ENCODE results near the gene JCHAIN.
"Not testable (repeated sequence)": the region's sequence is repeated elsewhere in the genome, so short reads cannot be mapped to it uniquely, and the experiment has no call there.

Gene JCHAIN

DNA sequence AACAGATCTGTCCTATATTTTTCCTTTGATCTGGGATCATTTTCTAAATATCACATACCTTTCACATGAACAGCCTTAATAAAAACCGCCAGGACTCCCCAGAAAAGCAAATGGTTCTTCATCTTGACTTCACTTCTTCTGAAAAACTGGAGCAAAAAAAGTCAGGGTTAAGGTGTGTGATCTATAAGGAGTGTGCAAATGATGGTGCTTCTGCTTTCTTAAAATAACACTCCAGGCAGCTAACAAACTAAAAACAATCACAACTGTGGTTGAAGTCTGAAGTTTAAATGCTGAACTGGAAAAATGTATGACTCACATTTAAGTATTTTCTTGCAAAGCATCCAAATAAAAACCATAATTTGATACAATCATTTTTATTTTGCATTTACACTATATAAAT lies at the start of gene JCHAIN:
JCHAIN (minus strand) TSS at position 140 of the 400 bp plus-strand sequence; CDS start at position 122, 18 bp downstream.
- DNase-seq: no peak

GRCh38 chr4:70715097-70715496 lies 48.8 kb upstream of the JCHAIN start:
- peak; percentile 89 to 96 (median 96) for DNase-seq

DNA sequence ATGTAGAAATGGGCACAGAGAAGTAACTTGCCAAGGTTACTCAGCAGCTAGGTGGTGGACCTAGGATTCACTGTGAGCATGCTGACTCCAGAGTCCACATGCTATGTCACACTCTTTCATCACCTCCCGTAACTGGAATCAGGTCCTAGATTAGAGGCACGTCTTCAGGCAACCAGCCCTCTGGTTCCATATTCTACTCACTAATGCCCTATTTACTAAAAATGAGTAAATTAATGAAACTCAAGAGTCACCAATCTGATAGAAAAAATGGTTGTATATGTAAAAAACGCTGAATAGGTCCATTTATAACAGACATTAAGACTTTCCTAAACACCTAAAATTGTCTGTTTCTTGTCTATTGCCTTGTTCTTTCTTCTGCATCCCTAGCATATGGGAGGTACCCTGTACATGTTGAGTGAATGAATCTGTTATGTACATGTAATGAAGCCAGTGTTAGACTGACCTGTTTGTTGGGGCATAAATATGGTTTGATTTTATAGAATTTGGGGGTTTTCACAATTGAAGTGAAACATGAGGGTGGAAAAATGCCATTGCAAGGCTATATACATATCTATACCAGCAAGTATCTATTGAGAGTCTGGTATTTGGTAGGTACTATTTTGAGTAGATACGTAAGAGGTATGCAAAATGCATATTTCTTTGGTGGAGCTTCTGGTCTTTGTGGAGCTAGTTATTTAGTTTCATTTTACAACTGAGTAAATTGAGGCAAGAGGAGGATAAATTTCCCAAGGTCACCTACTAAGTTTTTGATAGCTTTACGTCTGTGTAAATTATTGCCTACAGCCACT lies 48.0 kb upstream of the JCHAIN start:
- DNase-seq: peak; percentile 70 to 78 (median 77)

- DNase-seq: peak; percentile 70 to 92 (median 86)
Measured at GRCh38 chr4:70713453-70714078, 47.3 kb upstream of the JCHAIN start.

DNA sequence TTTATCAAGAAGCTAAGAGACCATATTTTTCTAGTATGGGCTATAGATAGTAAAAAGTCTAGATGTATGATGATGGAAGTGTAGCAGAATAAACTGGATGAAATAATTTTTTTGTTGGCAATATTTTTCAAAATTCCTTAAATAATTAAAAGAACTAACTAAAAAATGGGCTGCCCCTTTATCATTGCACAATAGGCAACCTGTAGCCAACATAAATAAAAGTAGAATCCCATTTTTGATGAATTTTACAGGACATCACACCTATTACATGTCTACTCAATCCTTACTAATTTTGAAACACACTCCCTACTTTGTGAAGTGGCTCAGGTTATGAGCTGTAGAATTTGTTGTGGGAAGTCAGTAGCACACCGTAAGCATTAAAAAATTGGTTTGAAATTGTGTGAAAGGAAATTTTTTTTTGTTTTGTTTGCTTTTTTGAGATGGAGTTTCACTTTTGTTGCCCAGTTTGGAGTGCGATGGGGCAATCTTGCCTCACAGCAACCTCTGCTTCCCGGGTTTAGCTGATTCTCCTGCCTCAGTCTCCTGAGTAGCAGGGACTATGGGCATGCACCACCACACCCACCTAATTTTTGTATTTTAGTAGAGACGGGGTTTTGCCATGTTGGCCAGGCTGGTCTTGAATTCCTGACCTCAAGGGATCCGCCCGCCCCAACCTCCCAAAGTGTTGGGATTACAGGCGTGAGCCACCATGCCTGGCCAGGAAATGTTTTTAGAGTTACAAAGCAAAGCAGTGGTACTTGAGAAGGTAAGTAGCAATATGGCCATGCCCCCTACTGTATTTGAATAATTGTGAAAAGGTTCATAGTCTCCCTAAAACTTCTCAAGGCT lies 46.5 kb upstream of the JCHAIN start:
- DNase-seq: peak in 2 of 3 donors; percentile 43 to 48

DNA sequence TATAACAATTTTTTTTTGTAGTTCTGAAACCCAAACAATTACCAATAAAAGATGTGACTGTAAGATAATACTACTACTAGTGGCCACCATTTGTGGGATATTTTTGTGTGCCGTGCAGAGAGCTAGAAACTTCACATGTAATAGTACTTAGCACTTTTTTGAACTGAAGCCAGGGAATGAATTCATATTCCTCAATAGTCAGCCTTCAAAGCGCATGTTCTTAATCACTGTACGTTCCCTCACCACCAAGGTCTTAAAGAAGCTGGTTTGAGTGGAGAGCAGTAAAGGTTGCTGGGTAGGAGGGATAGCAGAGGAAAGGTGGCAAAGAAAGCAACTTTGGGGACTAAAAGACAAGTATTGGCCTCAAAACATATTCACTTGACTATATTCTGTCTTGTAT lies 45.8 kb upstream of the JCHAIN start:
- DNase-seq: no peak

DNA sequence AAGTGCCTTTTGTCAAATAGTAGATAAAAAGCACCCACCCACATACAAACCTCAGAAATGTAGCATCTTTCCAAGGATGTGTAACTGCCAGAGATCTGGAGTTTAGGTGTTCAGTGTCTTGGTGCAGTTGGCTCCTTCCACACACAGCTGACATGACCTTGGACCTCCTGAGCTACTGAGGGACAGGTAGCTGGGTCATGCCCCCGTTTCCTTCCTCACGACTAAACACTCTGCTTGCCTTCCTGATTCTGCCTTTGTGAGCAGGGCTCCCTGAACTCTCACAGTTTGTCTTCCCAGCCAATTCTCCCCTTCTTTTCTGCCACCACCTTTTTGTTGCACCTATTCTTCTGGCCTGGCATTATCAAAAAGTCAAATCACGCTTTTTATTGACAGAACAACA lies 45.3 kb upstream of the JCHAIN start:
- no peak for DNase-seq

GRCh38 chr4:70709611-70710205 lies 43.4 kb upstream of the JCHAIN start:
- DNase-seq: no peak

GRCh38 chr4:70706516-70706915 lies 40.2 kb upstream of the JCHAIN start:
- peak in 2 of 3 donors; percentile 22 to 48 for DNase-seq

DNA sequence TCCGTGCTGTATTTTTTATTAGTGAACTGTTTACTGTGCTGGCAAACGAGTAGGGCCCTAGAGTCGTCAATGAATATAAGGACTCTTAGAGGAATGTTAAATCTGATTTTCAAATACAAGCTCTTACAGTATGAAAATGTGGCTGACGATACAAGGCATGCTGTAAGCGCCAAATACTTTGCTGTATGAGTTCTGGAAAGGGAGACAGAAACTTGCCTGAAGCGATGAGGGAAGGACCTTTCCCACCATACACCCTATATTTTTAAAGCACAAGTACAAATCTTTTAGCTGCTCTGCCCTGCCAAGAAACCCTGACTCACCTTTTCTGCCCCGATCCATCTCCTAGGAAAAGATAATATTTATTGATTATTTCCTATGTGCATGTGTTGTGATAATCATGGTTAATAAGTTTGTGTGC lies 39.7 kb upstream of the JCHAIN start:
- peak in 1 of 3 donors; percentile 21 for DNase-seq

DNA sequence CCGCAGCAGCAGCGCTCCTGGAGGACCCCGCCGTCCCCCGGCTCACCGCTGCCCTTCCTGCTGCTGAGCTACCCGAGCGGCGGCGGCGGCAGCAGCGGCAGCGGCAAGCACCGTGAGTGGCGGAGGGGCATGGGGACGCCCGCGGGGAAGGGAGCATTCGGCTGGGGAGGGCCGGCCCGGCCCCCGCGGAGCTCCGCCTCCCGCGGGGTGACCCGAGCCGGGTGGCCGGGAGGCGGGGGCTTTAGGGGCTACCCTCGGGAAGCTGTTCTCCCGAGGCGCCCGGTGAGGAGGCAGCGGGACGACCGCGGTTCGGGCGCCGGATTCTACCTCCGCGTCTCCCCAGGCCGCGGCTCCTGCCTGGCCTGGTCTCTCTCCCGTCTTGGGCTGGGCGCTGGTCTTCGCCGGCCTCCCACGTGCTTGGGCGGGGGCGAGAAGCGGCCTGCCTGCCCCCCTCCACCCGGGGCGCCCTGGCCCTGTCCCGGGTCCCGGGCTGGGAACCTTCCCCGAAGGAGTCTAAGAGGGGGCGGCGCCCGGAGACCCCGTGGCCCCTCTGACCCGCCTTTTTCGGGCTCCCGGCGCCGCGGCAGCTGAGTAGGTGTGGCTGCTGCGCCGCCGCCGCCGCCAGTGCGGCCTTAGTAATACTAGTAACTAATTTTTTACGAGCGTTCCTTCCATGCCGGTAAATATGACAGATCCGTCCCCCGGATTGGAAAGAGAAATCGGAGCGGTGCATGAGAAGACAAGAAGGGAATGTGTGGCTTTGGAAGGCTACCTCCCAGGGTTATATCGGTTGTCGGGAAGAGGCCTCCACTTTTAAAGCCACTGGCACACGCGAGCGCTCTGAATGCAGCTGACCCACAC lies 39.1 kb upstream of the JCHAIN start:
- peak; percentile 89 to 97 (median 91) for DNase-seq

- DNase-seq: peak in 1 of 3 donors; percentile 70
Measured at GRCh38 chr4:70704931-70705182, 38.5 kb upstream of the JCHAIN start.

- DNase-seq: peak; percentile 71 to 91 (median 79)
Measured at GRCh38 chr4:70704215-70704930, 38.1 kb upstream of the JCHAIN start.

DNA sequence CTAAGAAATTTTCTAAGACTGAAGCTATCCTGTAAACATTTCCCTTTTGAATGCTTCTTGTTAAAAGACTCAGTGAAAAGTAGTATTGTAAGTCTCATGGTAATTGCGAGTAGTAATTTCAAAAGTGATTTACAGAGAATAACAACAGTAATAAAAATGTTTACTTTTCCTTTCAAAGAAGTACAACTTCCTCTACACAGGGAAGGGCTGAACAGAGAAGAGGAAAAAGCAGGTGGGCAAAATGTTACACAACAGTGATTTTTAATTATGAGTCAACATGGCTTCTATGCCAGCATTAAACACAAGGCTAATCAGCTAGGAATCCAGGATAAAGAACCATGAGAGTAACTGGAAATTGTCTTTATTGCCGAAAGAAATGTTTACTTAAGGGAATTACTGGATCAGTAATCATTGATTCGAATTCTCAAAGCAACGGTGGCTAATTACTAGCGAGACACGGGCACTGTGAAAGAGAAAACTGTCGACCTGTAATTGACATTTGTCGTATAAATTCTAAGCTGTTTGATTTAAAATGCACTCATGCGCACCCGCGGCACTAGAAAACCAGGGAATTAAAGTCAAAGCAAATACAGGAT lies 37.4 kb upstream of the JCHAIN start:
- DNase-seq: no peak

DNA sequence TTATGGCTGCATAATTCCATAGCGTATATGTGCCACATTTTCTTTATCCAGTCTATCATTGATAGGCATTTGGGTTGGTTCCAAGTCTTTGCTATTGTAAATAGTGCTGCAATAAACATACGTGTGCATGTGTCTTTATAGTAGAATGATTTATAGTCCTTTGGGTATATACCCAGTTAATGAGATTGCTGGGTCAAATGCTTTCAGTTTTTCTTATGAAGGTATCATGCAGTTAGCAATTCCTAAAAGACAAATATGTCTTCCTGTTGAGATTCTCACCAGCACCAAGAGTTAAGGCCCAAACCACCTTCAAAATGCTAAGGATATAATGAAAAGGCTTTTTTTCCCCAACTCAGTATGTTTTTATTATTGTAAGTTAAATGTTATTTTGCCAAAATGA lies 36.3 kb upstream of the JCHAIN start:
- DNase-seq: not testable (repeated sequence)

DNA sequence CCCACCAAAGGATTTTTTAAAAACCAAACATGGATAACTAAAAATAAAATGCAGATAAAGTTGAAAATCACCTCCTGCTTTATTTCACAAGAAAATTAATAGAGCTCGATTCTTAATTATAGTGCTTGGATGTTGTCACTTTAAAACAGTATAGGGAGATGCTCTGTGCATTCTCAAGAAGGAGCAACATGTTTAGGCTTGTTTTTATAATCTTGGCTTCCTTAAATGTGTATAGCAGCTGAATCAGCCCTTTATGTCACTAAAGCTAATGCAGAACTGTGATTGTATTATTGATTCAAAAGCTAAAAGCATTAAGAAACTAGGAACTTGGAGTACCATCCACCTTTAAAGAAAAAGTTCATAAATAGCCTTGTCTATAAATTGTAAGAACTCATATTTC lies 35.0 kb upstream of the JCHAIN start:
- no peak for DNase-seq

DNA sequence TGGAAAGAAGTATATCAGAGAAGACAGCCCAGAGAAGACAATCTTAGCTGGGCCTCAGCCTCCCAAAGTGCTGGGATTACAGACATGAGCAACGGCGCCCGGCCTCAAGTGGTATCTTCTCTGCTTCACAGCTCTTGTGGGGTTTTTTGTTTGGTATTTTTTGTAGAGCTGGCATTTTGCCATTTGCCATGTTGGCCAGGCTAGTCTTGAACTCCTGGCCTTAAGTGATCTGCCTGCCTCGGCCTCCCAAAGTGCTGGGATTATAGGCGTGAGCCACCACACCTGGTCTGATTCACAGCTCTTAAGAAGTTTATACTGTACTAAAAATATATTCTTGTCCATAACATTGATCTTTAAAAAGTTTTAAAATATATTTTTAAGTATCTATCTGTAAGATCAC lies 34.4 kb upstream of the JCHAIN start:
- DNase-seq: no peak

GRCh38 chr4:70698435-70698834 lies 32.1 kb upstream of the JCHAIN start:
- DNase-seq: not testable (repeated sequence)

- DNase-seq: not testable (repeated sequence)
Measured at GRCh38 chr4:70694633-70695032, 28.3 kb upstream of the JCHAIN start.

DNA sequence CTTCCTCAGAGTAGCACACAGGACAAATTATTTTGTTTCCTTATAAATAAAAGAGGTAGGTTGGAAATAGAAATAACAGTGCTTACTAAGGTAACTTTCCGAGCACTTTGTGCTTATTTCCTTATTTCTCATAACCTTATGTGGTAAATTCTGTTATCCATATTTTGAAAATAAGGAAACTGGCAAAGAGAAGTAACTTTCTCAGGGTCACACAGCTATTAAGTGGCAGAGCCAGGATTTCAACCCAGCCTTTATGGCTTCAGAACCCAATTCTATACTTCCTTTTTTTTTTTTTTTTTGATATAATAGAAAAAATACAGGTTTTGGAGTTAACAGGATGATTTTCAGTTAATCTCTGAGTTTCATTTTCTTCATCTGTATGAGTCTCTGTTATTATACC lies 25.4 kb upstream of the JCHAIN start:
- DNase-seq: peak; percentile 65 to 73 (median 68)

- no peak for DNase-seq
Measured at GRCh38 chr4:70688795-70689231, 22.5 kb upstream of the JCHAIN start.

Measured in suppressor macrophage treated with lipopolysaccharide for 1 hour (primary cell).